GM21526 (cell line): ENCODE results near the gene SLAIN1.
A peak's percentile ranks its signal among the peaks of the same experiment; 100 is the strongest.
"Not testable (repeated sequence)": the region's sequence is repeated elsewhere in the genome, so short reads cannot be mapped to it uniquely, and the experiment has no call there.

Experiments
- ATAC-seq: cut with Tn5 transposase; IDR thresholded peaks from one replicate; pipeline ENCODE4 v1.9.1; 2021; ENCODE audit warnings: moderate library complexity; ENCODE audit not compliant: unreplicated experiment, low FRiP score

Gene SLAIN1

GRCh38 chr13:77697217-77698103 lies at the start of gene SLAIN1:
Gene SLAIN1 (plus strand): TSS chr13:77697687. CDS start chr13:77697914, 227 bp downstream.
- ATAC-seq: peak; percentile 68

- no peak for ATAC-seq
Observed at GRCh38 chr13:77650409-77650808, 47.1 kb upstream of the SLAIN1 start.

- no peak for ATAC-seq
Observed at GRCh38 chr13:77653301-77653700, 44.2 kb upstream of the SLAIN1 start.

- ATAC-seq: not testable (repeated sequence)
Observed at GRCh38 chr13:77660016-77660415, 37.5 kb upstream of the SLAIN1 start.

- ATAC-seq: no peak
Observed at GRCh38 chr13:77660841-77661250, 36.6 kb upstream of the SLAIN1 start.

GRCh38 chr13:77662301-77662700 lies 35.2 kb upstream of the SLAIN1 start:
- ATAC-seq: not testable (repeated sequence)

- not testable (repeated sequence) for ATAC-seq
Observed at GRCh38 chr13:77662831-77663230, 34.7 kb upstream of the SLAIN1 start.

GRCh38 chr13:77674852-77675251 lies 22.6 kb upstream of the SLAIN1 start:
- ATAC-seq: no peak

- ATAC-seq: no peak
Observed at GRCh38 chr13:77678691-77679235, 18.7 kb upstream of the SLAIN1 start.

- no peak for ATAC-seq
Observed at GRCh38 chr13:77687799-77688198, 9.7 kb upstream of the SLAIN1 start.

- ATAC-seq: no peak
Observed at GRCh38 chr13:77691871-77692270, 5.6 kb upstream of the SLAIN1 start.

GRCh38 chr13:77692746-77693448 lies 4.6 kb upstream of the SLAIN1 start:
- ATAC-seq: no peak

GRCh38 chr13:77693449-77693940 lies 4.0 kb upstream of the SLAIN1 start:
- no peak for ATAC-seq

GRCh38 chr13:77696006-77696878 lies 1.2 kb upstream of the SLAIN1 start:
- no peak for ATAC-seq

- ATAC-seq: peak; percentile 4
Observed at GRCh38 chr13:77696879-77697216, 639 bp upstream of the SLAIN1 start.

GRCh38 chr13:77698201-77699058 lies 943 bp downstream of the SLAIN1 start:
- ATAC-seq: peak; percentile 29

- no peak for ATAC-seq
Observed at GRCh38 chr13:77699059-77699680, 1.7 kb downstream of the SLAIN1 start.

GRCh38 chr13:77701305-77701704 lies 3.8 kb downstream of the SLAIN1 start:
- no peak for ATAC-seq

GRCh38 chr13:77702366-77702765 lies 4.9 kb downstream of the SLAIN1 start:
- no peak for ATAC-seq
